IMR-90 (cell line): ENCODE data around the gene KRTAP4-2. TPM values are rescaled to one million over a fixed set of nuclear protein-coding genes. Genes with fewer than 3 reads are reported as not detected.
A peak's percentile ranks its signal among the peaks of the same experiment; 100 is the strongest.

Source experiments
- ATAC-seq: fragments of 200-7000 bp; cut with Tn5 transposase; 2 replicates; pipeline ENCODE4 v1.9.1; 2020; ENCODE audit warnings: low read depth, mild to moderate bottlenecking, moderate library complexity
- BruUV-seq: library from RNA; stranded (reverse); fragments of 400-500 nt; replicated peaks from 2 replicates; lab custom pipeline; 2021; lab: Mats Ljungman, UMichigan
- CTCF ChIA-PET: fragments of 300-600 bp; formaldehyde crosslinking; extraction: SDS; loops from one replicate; lab custom pipeline; 2021; ENCODE audit warnings: antibody characterized with exemption; lab: Yijun Ruan, JAX
- POLR2A ChIA-PET: fragments of 300-600 bp; sonication (Branson Sonifier 250); formaldehyde crosslinking; loops from one replicate; lab custom pipeline; 2022; ENCODE audit warnings: antibody characterized with exemption; ENCODE audit not compliant: unreplicated experiment; lab: Charles Lee
- DNase-seq: peaks from one replicate; pipeline ENCODE4 v3.0.0; 2013
- H2AFZ ChIP-seq: replicated peaks from 2 replicates; pipeline ENCODE3; 2013; ENCODE audit warnings: low read length, mild to moderate bottlenecking; ENCODE audit not compliant: poor library complexity
- H2AK5ac ChIP-seq: 2 replicates; pipeline ENCODE4 v1.6.1; 2013; ENCODE audit warnings: low read depth, low read length, inconsistent platforms
- H2AK9ac ChIP-seq: replicated peaks from 2 replicates; pipeline ENCODE3; 2013; ENCODE audit warnings: mild to moderate bottlenecking, low read depth, low read length, moderate library complexity; ENCODE audit not compliant: poor library complexity
- H2BK120ac ChIP-seq: 2 replicates; pipeline ENCODE4 v1.6.1; 2013; ENCODE audit warnings: low read depth, low read length, inconsistent platforms
- H2BK15ac ChIP-seq: 3 replicates; pipeline ENCODE4 v1.6.1; 2013; ENCODE audit warnings: low read depth, low read length, inconsistent platforms
- H2BK20ac ChIP-seq: 2 replicates; pipeline ENCODE4 v1.6.1; 2013; ENCODE audit warnings: low read depth, mild to moderate bottlenecking, inconsistent platforms, low read length, moderate library complexity
- H2BK5ac ChIP-seq: 2 replicates; pipeline ENCODE4 v1.6.1; 2013; ENCODE audit warnings: mild to moderate bottlenecking, low read depth, low read length, inconsistent platforms; ENCODE audit not compliant: poor library complexity, severe bottlenecking
- H3K14ac ChIP-seq: replicated peaks from 2 replicates; pipeline ENCODE4 v1.6.1; 2013; ENCODE audit warnings: low read depth, low read length, inconsistent platforms
- H3K18ac ChIP-seq: 2 replicates; pipeline ENCODE4 v1.6.1; 2013; ENCODE audit warnings: low read depth, low read length, control low read depth
- H3K23ac ChIP-seq: 2 replicates; pipeline ENCODE4 v1.6.1; 2013; ENCODE audit warnings: low read depth, low read length, inconsistent platforms
- H3K27ac ChIP-seq: 2 replicates; pipeline ENCODE4 v1.5.1; 2013; ENCODE audit warnings: mild to moderate bottlenecking, control low read depth, low read length; ENCODE audit not compliant: insufficient read depth
- H3K27me3 ChIP-seq: 2 replicates; pipeline ENCODE4 v1.6.1; 2013; ENCODE audit warnings: low read length; ENCODE audit not compliant: control insufficient read depth, insufficient read depth
- H3K36me3 ChIP-seq: 2 replicates; pipeline ENCODE4 v1.6.1; 2013; ENCODE audit warnings: low read length, mixed read lengths; ENCODE audit not compliant: control insufficient read depth, insufficient read depth
- H3K4ac ChIP-seq: 2 replicates; pipeline ENCODE4 v1.6.1; 2013; ENCODE audit warnings: low read depth, low read length, inconsistent platforms
- H3K4me1 ChIP-seq: 2 replicates; pipeline ENCODE4 v1.6.1; 2013; ENCODE audit warnings: low read length, mixed read lengths; ENCODE audit not compliant: control insufficient read depth, insufficient read depth
- H3K4me2 ChIP-seq: 2 replicates; pipeline ENCODE4 v1.6.1; 2013; ENCODE audit warnings: low read depth, mild to moderate bottlenecking, control low read depth, low read length, moderate library complexity
- H3K4me3 ChIP-seq: 2 replicates; pipeline ENCODE4 v1.5.1; 2013; ENCODE audit warnings: low read depth, mild to moderate bottlenecking, control low read depth, low read length, moderate library complexity; ENCODE audit not compliant: insufficient read depth
- H3K56ac ChIP-seq: 2 replicates; pipeline ENCODE4 v1.6.1; 2013; ENCODE audit warnings: low read length, inconsistent platforms; ENCODE audit not compliant: insufficient read depth; ENCODE audit errors: extremely low read depth
- H3K79me1 ChIP-seq, 2 experiments: 2 replicates each; pipeline ENCODE4 v1.6.1; 2013; ENCODE audit warnings: low read length in 2 of 2, inconsistent platforms in 1 of 2, low read depth in 1 of 2
- H3K9ac ChIP-seq: 2 replicates; pipeline ENCODE4 v1.6.1; 2013; ENCODE audit warnings: low read depth, low read length, control low read depth
- H3K9me1 ChIP-seq: 2 replicates; pipeline ENCODE4 v1.6.1; 2013; ENCODE audit warnings: low read length, inconsistent platforms; ENCODE audit not compliant: insufficient read depth
- H3K9me3 ChIP-seq: 2 replicates; pipeline ENCODE4 v1.6.1; 2013; ENCODE audit warnings: low read length; ENCODE audit not compliant: control insufficient read depth, insufficient read depth
- H4K20me1 ChIP-seq: 2 replicates; pipeline ENCODE4 v1.6.1; 2013; ENCODE audit warnings: low read length, inconsistent platforms; ENCODE audit not compliant: insufficient read depth
- H4K5ac ChIP-seq: 2 replicates; pipeline ENCODE4 v1.6.1; 2013; ENCODE audit warnings: mild to moderate bottlenecking, low read depth, low read length, control low read depth
- H4K8ac ChIP-seq, 2 experiments: 2 replicates each; pipeline ENCODE4 v1.6.1; 2013; ENCODE audit warnings: low read depth in 2 of 2, low read length in 2 of 2, control low read depth in 1 of 2, inconsistent platforms in 1 of 2
- H4K91ac ChIP-seq: 2 replicates; pipeline ENCODE4 v1.6.1; 2013; ENCODE audit warnings: low read depth, low read length, inconsistent platforms; ENCODE audit not compliant: insufficient read depth
- BHLHE40 ChIP-seq: fragments of 150-350 bp; IDR thresholded peaks from 2 replicates; pipeline ENCODE4 v1.6.1; 2016; ENCODE audit warnings: mild to moderate bottlenecking, low read depth, low read length
- CEBPB ChIP-seq: IDR thresholded peaks from 2 replicates; pipeline ENCODE4 v1.6.1; 2012; ENCODE audit warnings: low read depth, low read length, improper control_type of control experiment
- CHD1 ChIP-seq: IDR thresholded peaks from 2 replicates; pipeline ENCODE4 v1.6.1; 2012; ENCODE audit warnings: low read depth, low read length, improper control_type of control experiment
- CTCF ChIP-seq: conservative IDR thresholded peaks from 2 replicates; pipeline ENCODE4 v1.5.1; 2012; ENCODE audit warnings: mild to moderate bottlenecking, low read depth, low read length, improper control_type of control experiment
- ELK1 ChIP-seq: fragments of 150-350 bp; IDR thresholded peaks from 2 replicates; pipeline ENCODE4 v1.6.1; 2016; ENCODE audit warnings: low read depth, mild to moderate bottlenecking, low read length, moderate library complexity, borderline replicate concordance
- FOS ChIP-seq: fragments of 150-350 bp; IDR thresholded peaks from 2 replicates; pipeline ENCODE4 v1.6.1; 2016; ENCODE audit warnings: low read depth, low read length
- MAFK ChIP-seq: IDR thresholded peaks from 2 replicates; pipeline ENCODE4 v1.6.1; 2012; ENCODE audit warnings: low read depth, low read length, improper control_type of control experiment
- MAZ ChIP-seq: IDR thresholded peaks from 2 replicates; pipeline ENCODE4 v1.6.1; 2012; ENCODE audit warnings: low read depth, mild to moderate bottlenecking, low read length, improper control_type of control experiment, moderate library complexity, borderline replicate concordance
- MXI1 ChIP-seq: IDR thresholded peaks from 2 replicates; pipeline ENCODE4 v1.6.1; 2012; ENCODE audit warnings: low read depth, mild to moderate bottlenecking, low read length, moderate library complexity, borderline replicate concordance
- NFE2L2 ChIP-seq: fragments of 150-350 bp; IDR thresholded peaks from 2 replicates; pipeline ENCODE4 v1.6.1; 2016; ENCODE audit warnings: low read depth, mild to moderate bottlenecking, low read length
- POLR2A ChIP-seq: IDR thresholded peaks from 2 replicates; pipeline ENCODE4 v1.6.1; 2012; ENCODE audit warnings: mild to moderate bottlenecking, low read depth, low read length
- RAD21 ChIP-seq: IDR thresholded peaks from 2 replicates; pipeline ENCODE4 v1.6.1; 2012; ENCODE audit warnings: low read length, improper control_type of control experiment
- RCOR1 ChIP-seq: IDR thresholded peaks from 2 replicates; pipeline ENCODE4 v1.6.1; 2012; ENCODE audit warnings: mild to moderate bottlenecking, low read length, improper control_type of control experiment; ENCODE audit not compliant: insufficient replicate concordance
- RFX5 ChIP-seq: IDR thresholded peaks from 2 replicates; pipeline ENCODE4 v1.8.0; 2012; ENCODE audit warnings: low read depth, mild to moderate bottlenecking, low read length, moderate library complexity
- SMC3 ChIP-seq: fragments of 150-350 bp; IDR thresholded peaks from 2 replicates; pipeline ENCODE4 v1.6.1; 2016; ENCODE audit warnings: low read depth, mild to moderate bottlenecking, antibody characterized with exemption, low read length, moderate library complexity
- USF2 ChIP-seq: fragments of 150-350 bp; IDR thresholded peaks from 2 replicates; pipeline ENCODE4 v1.6.1; 2017; ENCODE audit warnings: mild to moderate bottlenecking, antibody characterized with exemption, low read length, low read depth
- WGBS, 2 experiments: methylation state at CpG; one replicate each; pipeline versions ENCODE4 v1.1.5 to v1.1.7; 2013; ENCODE audit warnings: missing lambda C conversion rate in 2 of 2; ENCODE audit not compliant: insufficient read length in 1 of 2; ENCODE audit errors: extremely low coverage in 2 of 2; 5-methylcytosine and 5-hydroxymethylcytosine counted together
- dilution Hi-C: fragments of 300-500 bp; cut with HindIII; formaldehyde crosslinking; loops from one replicate; pipeline ENCODE4 v1.14.3; 2018; ENCODE audit warnings: low sequenced_read_pairs; ENCODE audit not compliant: unreplicated experiment
- in situ Hi-C: fragments of 300-500 bp; cut with MboI; formaldehyde crosslinking; loops from 3 replicates; pipeline ENCODE4 v1.14.3; 2019; ENCODE audit warnings: low sequenced_read_pairs, inconsistent platforms, mixed read lengths
- intact Hi-C: fragments of 100-400 bp; cut with micrococcal nuclease; formaldehyde crosslinking; loops from 2 replicates; pipeline ENCODE4 v1.10.0; 2022
- polyA plus RNA-seq, 3 experiments: library from polyadenylated mRNA; depleted of rRNA; stranded (reverse); fragments of >200 nt; gene quantifications; 2 replicates each; pipeline ENCODE4 v1.2.3, GENCODE V29; 2012; ENCODE audit warnings: low replicate concordance in 1 of 3
- total RNA-seq: library from RNA; depleted of rRNA; stranded (reverse); fragments of >200 nt; gene quantifications from 2 replicates; pipeline ENCODE4 v1.2.3, GENCODE V29; 2012

KRTAP4-2 gene
- total and polyA plus RNA-seq, 2 of the 4 experiments (the other 2 are of a cell fraction): not detected

GRCh38 chr17:41163828-41164227, 14.2 kb downstream of the KRTAP4-2 start:
- POLR2A ChIA-PET: no interaction called here

More at GRCh38 chr17:41163828-41164227, 14.2 kb downstream of the KRTAP4-2 start:
- DNase-seq (no peak), ATAC-seq (no peak)
- Histone ChIP-seq H2BK5ac (no peak overlapping the region), H3K18ac (no peak overlapping the region), H4K20me1 (no peaks in the 10 kb centered on the region), H3K9me3 (no peaks in the 10 kb centered on the region), H4K91ac (no peak overlapping the region), H3K9me1 (no peaks in the 10 kb centered on the region), H3K56ac (no peak overlapping the region), H3K4me2 (no peak overlapping the region), H3K36me3 (no peaks in the 10 kb centered on the region), H4K5ac (no peak overlapping the region), H3K79me1 (no peaks in the 10 kb centered on the region), H2AFZ (peak overlapping the region; percentile 26), H4K8ac (no peak overlapping the region), H3K4ac (no peak overlapping the region), H3K9ac (no peak overlapping the region), H3K27me3 (no peaks in the 10 kb centered on the region; the same call in 1 of the 2 replicates), H3K4me1 (no peaks in the 10 kb centered on the region), H2BK20ac (peak overlapping the region; percentile 14; the same call in 1 of the 2 replicates), H2AK5ac (no peak overlapping the region), H3K27ac (no peak overlapping the region), H2BK15ac (no peak overlapping the region; the same call in 2 of the 3 replicates), H3K23ac (no peak overlapping the region), H2AK9ac (no peak overlapping the region), H3K14ac (no peak overlapping the region), H2BK120ac (no peak overlapping the region), H3K4me3 (no peak overlapping the region)
- intact Hi-C loops (no loop called here), in situ Hi-C loops (no loop called here), dilution Hi-C loops (no loop called here)
- WGBS, 2 experiments: 92% methylated on average over 2 of the region's 7 CpGs; no CpG with 5 or more reads in 1 of the 2 experiments
- CTCF ChIA-PET: no interaction called here
- TF ChIP-seq CTCF (no peak), RFX5 (no peak), MAZ (no peak), BHLHE40 (no peak), FOS (no peak), USF2 (no peak), ELK1 (no peak), SMC3 (no peak), RCOR1 (no peak), MXI1 (no peak), CEBPB (no peak), CHD1 (no peak), POLR2A (no peak), NFE2L2 (no peak), RAD21 (no peak), MAFK (no peak)
- BruUV-seq: no TSS peak
